Measurements from ENCODE around the gene NTPCR.

DNA sequence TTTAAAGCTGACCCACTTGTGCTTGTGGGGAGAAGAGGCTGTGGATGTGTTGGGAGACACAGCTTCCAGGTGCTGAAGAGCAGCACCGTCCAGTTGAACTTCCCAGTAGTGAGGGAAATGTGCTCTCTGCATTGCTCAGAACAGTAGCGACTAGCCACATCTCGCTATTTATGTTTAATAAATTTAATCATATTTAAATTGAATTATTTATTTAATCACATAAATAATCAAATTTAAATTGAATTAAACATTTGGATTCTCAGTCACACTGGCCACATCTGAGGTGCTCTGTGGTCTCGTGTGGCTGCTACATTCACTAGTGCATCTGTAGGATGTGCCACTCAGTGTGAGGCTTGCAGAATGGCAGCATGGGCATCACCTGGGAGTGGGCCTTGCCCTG is 20.1 kb downstream of the NTPCR start:
- TF ChIP-seq, protein P1, sequence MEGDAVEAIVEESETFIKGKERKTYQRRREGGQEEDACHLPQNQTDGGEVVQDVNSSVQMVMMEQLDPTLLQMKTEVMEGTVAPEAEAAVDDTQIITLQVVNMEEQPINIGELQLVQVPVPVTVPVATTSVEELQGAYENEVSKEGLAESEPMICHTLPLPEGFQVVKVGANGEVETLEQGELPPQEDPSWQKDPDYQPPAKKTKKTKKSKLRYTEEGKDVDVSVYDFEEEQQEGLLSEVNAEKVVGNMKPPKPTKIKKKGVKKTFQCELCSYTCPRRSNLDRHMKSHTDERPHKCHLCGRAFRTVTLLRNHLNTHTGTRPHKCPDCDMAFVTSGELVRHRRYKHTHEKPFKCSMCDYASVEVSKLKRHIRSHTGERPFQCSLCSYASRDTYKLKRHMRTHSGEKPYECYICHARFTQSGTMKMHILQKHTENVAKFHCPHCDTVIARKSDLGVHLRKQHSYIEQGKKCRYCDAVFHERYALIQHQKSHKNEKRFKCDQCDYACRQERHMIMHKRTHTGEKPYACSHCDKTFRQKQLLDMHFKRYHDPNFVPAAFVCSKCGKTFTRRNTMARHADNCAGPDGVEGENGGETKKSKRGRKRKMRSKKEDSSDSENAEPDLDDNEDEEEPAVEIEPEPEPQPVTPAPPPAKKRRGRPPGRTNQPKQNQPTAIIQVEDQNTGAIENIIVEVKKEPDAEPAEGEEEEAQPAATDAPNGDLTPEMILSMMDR (IDR thresholded peaks at IDR 0.05): no peak
- TF ChIP-seq POLR2AphosphoS5 (IDR thresholded peaks at IDR 0.05) (no peak), POLR2A (IDR thresholded peaks at IDR 0.05) (no peak)
